GM18498 (cell line): ENCODE measurements around the gene TMEM183A.

Source experiments
- ATAC-seq: cut with Tn5 transposase; IDR thresholded peaks from one replicate; pipeline ENCODE4 v1.9.1; 2021; ENCODE audit warnings: mild to moderate bottlenecking, moderate library complexity; ENCODE audit not compliant: unreplicated experiment

TMEM183A gene, protein sequence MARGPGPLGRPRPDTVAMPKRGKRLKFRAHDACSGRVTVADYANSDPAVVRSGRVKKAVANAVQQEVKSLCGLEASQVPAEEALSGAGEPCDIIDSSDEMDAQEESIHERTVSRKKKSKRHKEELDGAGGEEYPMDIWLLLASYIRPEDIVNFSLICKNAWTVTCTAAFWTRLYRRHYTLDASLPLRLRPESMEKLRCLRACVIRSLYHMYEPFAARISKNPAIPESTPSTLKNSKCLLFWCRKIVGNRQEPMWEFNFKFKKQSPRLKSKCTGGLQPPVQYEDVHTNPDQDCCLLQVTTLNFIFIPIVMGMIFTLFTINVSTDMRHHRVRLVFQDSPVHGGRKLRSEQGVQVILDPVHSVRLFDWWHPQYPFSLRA

DNA sequence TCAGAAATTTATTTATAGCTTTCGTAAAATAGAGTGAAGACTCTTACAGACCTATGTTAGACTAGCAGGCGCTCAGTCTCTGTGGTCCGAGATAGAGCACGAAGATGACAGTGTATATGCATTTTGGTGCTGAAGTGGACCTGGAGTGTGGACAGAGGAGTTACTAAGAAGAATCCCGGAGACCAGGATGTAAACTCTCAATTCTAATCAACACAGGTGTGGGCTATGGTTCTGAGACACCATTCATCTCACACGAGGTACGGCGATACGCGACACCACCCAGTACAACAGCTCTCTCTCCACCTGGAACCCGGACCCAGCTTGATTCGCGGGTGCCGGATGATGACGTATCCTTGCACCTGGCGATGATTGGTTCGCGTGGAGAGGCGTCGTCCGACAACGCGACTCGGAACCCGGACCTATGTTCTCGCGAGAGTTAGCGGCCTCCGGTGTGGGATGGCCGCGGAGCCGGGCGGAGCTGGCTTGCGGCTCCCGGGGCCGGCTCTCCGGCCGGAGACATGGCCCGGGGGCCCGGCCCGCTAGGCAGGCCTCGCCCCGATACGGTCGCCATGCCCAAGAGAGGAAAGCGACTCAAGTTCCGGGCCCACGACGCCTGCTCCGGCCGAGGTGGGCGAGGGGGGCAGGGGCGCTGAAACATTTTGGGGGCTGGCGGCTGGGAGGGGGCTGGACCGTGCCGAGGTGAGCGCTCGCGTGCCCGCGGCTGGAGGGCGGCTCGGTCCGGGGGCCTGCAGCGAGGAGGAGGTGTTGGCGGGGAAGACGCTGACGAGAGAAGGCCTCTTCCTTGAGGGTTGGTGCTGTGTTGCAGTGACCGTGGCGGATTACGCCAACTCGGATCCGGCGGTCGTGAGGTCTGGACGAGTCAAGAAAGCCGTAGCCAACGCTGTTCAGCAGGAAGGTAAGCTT lies at the start of gene TMEM183A:
Gene TMEM183A, plus strand, starts transcription at position 427 of the 924 bp plus-strand sequence. Its CDS starts 92 bp downstream, at position 519.
- peak; percentile 95 for ATAC-seq

DNA sequence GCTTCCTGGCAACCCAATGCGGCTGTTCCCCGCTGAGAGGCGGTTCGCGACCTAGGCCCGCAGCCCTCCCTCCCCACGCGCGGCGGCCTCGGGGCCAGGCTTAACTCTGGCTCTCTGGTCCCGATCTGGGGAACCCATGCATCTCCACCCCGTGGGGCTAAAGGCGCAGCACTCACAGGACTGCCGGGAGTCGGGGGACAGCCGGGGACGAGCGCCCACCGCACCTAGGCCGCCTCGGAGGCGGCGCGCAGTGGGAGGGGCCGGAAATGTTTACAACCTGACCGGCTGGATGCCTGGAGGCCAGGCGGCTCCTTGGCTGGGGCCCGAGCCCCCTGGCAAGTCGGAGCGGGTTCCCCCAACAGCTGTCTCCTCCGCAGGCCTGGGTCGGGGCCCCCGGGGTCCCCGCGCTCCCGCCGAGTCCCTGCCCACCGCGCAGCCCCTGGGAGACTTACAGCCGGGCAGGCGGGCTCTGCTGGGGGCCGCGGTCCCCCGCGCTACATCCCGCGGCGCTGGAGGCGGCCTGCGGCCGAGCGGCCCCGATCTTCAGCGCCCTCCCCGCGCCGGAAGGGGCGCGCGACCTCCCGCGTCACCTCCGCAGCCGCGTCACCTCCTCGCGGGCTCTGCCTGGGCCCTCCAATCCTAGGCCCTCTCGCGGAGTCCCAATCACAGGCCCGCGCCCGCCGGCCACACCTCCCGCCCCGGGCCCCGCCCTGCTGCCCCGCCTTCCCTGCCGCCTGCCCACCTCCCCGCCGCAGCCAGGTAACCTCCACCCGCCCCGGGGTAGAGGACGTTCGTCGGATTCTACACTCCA lies 49.2 kb upstream of the TMEM183A start, which contains the start of gene ADIPOR1:
Gene ADIPOR1, minus strand, starts transcription at position 580 of the 811 bp plus-strand sequence. CDS start 7,242 bp downstream, outside the sequence.
- ATAC-seq: peak; percentile 98

DNA sequence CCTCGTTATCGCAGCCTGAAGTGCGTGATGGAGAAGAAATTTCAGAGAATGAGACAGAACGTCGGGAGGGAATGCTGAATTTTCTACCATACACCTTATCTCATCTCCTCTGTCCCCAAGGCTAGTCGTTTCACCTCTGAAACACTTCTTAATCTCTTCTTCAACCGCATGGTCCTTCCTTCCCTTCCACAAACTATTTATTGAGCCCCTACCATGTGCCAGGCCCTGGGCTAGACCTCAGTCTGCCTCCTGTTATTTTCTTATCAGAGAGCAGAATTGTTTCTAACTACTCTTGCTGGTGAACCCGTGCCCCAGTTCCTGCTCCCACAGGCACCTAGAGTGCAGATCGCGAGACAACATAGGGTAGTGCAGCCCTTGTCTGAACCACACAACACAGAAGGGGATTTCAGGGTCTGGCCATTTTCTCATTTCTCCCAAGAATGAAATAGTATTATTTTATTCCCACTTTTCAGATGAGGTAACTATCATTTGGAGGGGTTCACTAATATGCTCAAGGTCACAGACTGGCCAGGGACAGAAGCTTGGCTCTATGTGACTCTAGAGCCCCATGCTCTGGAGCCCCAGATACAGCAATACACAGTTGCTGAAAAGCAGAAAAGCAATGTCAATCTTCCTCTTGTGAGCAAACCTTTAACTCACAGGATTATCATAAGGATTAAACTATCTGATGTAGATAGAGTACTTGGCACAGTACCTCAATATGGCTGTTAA lies 48.5 kb upstream of the TMEM183A start:
- ATAC-seq: no peak

DNA sequence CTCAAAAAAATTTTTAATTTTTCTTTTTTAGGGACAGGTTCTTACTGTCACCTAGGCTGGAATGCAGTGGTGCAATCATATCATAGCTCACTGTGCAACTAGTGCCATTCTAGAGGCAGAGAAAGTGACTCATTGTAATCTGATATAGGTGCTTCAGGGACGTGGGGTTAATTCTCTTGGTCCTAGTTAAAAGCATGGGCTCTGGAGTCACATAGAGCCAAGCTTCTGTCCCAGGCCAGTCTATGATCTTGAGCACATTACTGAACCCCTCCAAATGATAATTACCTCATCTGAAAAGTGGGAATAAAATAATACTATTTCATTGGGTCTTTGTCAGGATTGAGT lies 47.9 kb upstream of the TMEM183A start:
- ATAC-seq: no peak

DNA sequence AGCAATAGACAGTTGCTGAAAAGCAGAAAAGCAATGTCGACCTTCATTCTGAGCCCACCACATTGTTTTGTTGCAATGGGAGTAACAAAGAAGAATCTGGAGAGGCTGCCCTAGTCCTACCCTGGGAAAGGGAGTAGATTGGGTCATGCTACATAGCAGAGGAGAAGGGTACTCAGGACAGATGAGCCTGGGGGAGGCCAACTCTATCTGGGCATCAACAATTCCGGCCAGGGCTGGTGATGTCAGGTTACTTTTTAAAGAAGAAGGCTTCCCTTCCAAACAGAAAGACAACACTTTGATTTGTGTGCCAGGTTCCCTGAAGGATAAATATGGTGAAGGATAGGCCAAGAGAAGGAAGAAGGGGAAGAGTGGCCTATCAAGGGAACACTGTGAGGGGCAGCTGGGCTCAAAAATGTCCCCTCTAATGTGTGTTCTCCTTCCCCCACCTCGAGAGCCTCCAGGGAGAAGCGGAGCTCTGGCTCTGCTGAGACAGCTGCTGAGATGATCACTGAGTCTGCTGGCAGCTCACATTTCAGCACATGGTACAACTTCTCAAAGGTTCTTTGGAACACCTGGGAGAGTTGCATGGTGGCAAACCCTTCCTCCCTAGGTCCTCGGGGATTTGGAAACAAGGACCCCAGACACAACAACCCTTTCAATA lies 45.8 kb upstream of the TMEM183A start:
- no peak for ATAC-seq

DNA sequence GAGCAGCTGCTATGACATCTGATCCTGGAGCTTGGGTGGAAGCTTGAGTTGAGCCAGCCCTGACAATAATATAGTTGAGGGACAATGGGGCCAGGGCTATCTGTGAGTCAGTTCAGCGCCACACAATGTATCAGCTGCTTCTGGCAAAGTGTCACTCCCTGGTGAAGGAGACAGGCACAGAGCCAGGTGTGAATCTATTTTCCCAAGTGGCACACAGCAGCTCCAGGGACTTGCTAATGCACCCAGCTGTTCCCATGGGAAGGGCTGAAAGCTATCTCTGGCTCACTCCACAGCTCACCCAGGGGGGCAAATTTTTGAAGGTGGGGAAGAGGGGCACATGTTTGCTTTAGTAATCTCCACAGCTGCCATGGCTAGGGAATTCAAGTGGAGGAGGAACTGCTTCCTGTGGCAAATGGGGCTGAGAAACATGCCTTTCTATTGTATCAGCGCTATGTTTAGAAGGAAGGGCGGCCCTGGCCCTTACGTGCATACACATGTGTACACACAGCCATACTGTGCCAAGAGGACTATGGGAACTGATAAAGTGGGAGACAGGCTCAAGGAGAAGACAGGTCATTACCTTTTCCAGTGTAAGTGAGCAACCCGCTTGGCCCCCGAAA lies 42.3 kb upstream of the TMEM183A start:
- ATAC-seq: no peak

DNA sequence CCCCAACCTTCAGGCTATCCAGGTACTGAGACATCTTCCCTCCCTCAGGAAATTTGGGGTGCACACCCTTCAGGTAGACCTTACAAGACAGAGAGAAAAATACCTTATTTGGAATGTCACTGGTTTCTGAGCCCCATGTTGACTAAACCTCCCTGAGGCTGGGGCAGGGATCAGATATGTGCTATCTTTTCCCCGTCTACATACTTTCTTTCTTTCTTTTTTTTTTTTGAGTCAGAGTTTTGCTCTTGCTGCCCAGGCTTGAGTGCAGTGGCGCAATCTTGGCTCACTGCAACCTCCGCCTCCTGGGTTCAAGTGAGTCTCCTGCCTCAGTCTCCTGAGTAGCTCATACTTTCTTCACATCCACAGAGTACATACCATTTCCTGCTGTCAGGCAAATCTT lies 41.8 kb upstream of the TMEM183A start:
- ATAC-seq: no peak

DNA sequence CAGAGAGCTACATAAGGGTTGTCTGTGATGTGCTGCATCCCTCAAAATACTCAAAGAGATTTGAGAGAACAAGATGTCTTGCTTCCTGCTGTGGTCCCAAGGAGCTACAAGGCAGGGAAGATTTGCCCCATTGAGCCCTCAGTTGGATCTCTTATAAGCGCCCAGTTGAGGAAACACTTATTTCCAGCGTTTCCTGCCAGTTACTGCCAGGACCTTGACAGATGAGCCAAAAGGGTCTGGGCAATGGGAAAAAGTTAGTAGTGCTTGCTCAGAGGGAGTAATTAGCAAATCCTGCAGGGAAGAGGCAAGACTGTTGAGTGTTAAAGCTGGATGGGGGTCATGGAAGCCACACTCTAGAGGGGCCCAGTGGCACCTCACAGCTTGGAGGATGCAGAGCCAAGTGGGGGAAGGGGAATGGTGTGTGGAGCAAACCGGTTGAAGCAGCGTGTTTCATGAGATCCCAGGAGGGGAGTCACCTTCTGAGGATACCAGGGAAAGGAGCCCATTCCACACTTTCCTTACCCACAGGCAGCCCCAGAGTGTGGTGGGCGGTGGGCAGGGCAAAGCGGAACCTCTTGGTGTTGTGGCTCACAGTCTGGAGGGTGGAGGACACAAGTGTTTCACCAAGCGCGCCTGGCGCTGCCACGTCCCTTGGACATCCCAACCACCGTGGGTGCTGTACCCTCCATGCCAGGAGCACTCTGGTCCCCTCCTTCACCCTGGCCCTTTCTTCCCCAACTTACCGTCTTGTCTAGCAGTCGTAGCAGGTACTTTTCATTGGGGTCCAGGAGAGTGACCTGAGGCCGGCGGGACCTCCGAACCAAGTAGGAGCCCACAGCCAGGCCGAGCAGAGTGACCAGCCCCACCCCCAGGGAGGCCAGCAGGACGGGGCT lies 40.9 kb upstream of the TMEM183A start:
- ATAC-seq: no peak

DNA sequence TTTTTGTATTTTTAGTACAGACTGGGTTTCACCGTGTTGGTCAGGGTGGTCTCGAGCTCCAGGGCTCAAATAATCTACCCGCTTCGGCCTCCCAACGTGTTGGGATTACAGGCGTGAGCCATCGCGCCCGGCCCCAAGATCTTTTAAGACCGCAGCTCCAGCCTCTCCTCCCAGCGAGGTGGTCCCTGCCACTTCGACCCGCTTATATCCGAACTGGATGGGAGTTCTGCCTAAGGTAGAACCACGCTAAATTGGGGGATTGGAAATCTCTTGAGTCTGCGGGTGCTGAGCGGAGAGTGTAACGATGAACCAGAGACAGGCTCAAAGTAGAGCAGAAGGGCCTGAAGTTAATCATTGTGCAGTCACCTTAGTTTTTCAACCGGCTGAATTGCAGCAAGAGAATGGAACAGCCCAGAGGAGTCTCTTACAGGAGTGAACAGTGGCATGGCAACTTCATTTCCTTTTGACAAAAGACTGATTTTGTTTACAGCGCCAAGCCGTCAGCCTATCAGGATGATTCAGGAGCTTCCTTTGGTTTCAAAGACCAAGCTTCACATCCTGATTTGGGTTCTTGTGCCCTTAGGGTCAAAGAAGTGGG lies 39.4 kb upstream of the TMEM183A start:
- ATAC-seq: peak; percentile 12

DNA sequence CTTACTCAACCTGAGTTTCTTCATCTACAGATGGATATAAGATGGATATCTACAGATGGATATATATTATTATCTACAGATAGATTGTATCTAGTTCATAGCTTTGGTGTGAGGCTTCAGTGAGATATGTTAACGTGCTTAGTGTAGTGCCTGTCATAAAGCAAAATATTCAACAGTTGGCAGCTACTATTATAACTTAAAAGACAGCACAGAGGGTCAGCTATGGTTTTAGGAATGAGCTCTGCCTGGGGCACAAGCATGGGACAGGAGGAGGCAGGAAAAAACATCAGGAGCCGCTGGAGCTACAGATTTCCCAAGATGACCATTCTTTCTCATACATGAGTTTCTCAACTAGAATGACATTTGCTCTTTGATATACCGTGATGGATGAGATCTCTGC lies 38.8 kb upstream of the TMEM183A start:
- ATAC-seq: no peak

DNA sequence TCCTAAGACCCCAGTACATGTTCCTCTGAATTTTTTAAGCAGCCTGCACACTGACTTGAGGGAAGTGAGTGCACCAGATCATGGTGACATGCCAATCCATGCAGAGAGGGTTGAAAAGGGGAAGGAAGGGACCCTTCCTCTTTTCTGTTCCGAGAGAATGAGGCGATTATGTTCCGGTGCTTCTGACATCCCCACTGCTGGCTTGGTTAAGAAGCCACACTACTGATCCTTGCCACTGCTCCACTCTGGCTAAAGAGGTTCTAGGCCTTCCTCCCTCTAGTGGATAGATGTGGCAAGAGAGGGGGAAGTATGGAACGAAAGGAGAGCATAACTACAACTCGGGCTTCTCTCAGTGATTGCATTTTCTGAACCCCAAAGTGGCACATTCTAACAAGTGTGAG lies 38.3 kb upstream of the TMEM183A start:
- ATAC-seq: peak; percentile 48

DNA sequence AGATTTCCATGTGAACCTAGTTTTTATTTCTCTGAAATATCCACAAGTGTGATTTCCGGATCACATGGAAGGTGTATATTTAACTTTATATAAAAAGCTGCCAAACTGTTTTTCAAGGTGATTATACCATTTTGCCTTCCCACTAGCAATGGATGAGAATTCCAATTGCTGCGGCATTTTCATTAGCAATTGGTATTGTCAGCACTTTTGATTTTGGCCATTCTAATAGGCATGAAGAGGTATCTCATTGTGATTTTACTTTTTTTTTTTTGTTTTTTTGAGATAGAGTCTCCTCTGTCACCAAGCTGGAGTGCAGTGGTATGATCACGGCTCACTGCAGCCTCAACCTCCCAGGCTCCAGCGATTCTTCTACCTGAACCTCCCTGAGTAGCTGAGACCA lies 35.1 kb upstream of the TMEM183A start:
- no peak for ATAC-seq

DNA sequence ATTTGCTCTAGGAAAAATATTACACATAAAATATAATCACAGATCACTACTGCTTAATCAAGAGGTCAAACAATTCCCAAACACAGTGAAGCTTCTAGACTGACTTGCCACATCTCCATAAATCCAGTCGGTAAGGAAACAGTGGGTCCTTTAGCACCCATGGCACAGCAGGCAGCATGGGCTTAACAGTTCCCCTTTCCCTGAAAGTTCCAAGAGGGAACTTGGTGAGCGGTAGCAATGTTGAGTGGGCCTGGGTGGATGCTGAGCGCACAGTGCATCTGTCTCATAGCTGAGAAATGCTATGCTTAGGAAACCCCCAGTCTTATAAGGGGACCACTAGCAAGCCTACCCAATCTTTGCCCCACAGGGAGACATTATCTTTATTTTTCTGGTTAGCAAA lies 32.3 kb upstream of the TMEM183A start:
- ATAC-seq: no peak

DNA sequence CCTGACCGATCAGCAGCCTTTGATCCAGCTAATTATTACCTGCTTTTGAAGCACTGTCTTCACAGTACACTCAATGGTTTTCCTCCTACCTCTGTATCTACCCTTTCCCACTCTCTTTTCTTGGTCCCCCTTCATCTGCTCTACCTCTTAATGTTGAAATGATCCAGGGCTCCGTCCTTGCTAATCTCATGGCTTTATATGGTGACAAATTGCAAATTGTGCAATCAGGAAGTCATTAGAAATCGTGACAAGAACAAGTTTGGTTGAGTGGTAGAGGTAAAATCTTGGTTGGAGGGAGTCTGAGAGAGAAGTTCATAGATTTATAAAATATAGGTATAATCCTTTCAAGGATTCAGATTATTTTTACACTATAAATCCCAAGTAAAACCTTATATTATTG lies 30.5 kb upstream of the TMEM183A start:
- no peak for ATAC-seq

DNA sequence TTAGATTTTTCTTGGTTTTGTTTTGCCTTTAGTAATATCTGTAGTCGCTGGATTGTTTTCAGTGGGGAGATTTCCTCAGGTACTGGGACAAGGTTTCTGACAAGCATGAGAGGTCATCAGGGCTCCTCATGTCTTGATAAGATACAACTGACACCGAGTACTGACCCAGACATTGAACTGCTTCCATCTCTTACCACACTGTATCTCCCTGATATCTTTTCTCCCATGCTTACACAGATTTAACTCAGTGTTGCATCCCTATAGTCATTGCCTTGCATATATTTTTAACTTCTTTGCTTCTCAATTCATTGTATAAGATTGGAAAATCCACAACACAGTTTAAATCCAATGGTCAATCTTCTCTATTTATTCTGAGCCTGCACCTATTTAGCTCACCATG lies 27.7 kb upstream of the TMEM183A start:
- no peak for ATAC-seq

DNA sequence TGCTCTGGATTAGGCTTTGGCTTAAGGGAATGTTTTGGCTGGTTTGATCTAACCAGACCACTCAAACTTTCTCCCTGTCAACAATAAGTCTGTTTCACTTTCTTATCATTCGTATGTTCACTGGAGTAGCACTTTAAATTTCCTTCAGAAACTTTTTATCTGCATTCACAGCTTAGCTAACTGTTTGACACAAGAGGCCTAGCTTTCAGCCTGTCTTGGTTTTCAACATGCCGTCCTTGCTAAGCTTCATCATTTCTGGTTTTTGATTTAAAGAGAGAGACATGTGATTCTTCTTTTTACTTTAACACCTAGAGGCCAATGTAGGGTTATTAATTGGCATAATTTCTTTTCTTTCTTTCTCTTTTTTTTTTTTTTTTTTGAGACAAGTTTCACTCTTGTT lies 25.2 kb upstream of the TMEM183A start:
- no peak for ATAC-seq

DNA sequence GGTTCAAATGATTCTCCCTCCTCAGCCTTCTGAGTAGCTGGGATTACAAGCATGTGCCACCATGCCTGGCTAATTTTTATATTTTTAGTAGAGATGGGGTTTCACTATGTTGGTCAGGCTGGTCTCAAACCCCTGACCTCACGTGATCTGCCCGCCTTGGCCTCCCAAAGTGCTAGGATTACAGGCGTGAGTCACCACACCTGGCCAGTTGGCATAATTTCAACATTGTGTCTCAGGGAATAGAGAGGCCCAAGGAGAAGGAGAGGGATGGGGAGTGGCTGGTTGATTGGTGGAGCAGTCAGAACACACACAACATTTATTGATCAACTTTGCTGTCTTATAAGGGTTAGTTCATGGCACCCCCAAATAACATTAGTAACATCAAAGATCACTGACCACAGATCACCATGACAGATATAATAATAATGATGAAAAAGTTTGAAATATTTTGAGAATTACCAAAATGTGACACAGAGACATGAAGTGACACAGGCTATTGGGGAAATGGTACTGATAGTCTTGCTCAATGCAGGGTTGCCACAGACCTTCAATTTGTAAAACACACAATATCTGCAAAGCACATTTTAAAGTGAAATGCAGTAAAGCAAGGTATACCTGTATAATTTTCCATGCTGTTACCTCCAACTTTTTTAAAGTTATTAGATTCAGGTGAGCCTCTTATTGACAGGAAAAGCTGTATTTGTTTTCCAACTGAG lies 24.3 kb upstream of the TMEM183A start:
- ATAC-seq: no peak
